H1 (cell line): ENCODE results near the gene ERICH2. TPM values are rescaled to one million over a fixed set of nuclear protein-coding genes. Genes with fewer than 3 reads are reported as not detected.
A peak's percentile ranks its signal among the peaks of the same experiment; 100 is the strongest.

ENCODE experiments used
- CTCF ChIA-PET: fragments of 300-600 bp; sonication (Branson Sonifier 250); formaldehyde crosslinking; loops from one replicate; lab custom pipeline; 2021; ENCODE audit not compliant: partially characterized antibody; lab: Charles Lee
- POLR2A ChIA-PET: fragments of 300-600 bp; sonication (Branson Sonifier 250); formaldehyde crosslinking; loops from one replicate; lab custom pipeline; 2021; ENCODE audit warnings: inconsistent platforms; ENCODE audit not compliant: partially characterized antibody; lab: Charles Lee
- DNase-seq, 2 experiments: peaks; one replicate each; pipeline versions ENCODE4 v3.0.0 to v3.0.0-alpha.2; 2010 to 2022; ENCODE audit warnings: low spot score in 2 of 2, low read depth in 1 of 2, mixed read lengths in 1 of 2
- FAIRE-seq: peaks from 2 replicates; lab custom pipeline; 2011; peaks lifted over from hg19 to GRCh38; lab: Jason Lieb, UNC
- H2AFZ ChIP-seq: 2 replicates; pipeline ENCODE4 v1.8.1; 2012; ENCODE audit warnings: low read length, inconsistent platforms
- H2AK5ac ChIP-seq: 2 replicates; pipeline ENCODE4 v1.6.1; 2013; ENCODE audit warnings: low read depth, low read length
- H2BK120ac ChIP-seq: replicated peaks from 2 replicates; pipeline ENCODE3; 2013; ENCODE audit warnings: low read depth, low read length, inconsistent platforms
- H2BK12ac ChIP-seq: 2 replicates; pipeline ENCODE4 v1.6.1; 2013; ENCODE audit warnings: low read depth, low read length
- H2BK15ac ChIP-seq: 2 replicates; pipeline ENCODE4 v1.6.1; 2013; ENCODE audit warnings: low read length
- H2BK20ac ChIP-seq: 2 replicates; pipeline ENCODE4 v1.6.1; 2013; ENCODE audit warnings: low read length
- H2BK5ac ChIP-seq: 2 replicates; pipeline ENCODE4 v1.6.1; 2013; ENCODE audit warnings: low read depth, low read length
- H3K14ac ChIP-seq: 2 replicates; pipeline ENCODE4 v1.6.1; 2013; ENCODE audit warnings: inconsistent platforms; ENCODE audit not compliant: insufficient read length
- H3K18ac ChIP-seq: 2 replicates; pipeline ENCODE4 v1.6.1; 2013; ENCODE audit warnings: low read length; ENCODE audit errors: extremely low read depth
- H3K23ac ChIP-seq: 2 replicates; pipeline ENCODE4 v1.6.1; 2013; ENCODE audit warnings: inconsistent platforms; ENCODE audit not compliant: insufficient read length
- H3K23me2 ChIP-seq: 2 replicates; pipeline ENCODE4 v1.6.1; 2013; ENCODE audit warnings: low read depth, low read length
- H3K27ac ChIP-seq: 2 replicates; pipeline ENCODE4 v1.6.1; 2011; ENCODE audit warnings: low read depth, low read length, inconsistent platforms
- H3K27me3 ChIP-seq, 4 experiments: replicated peaks in 1 of 4; 1 replicate in 1 of 4; 2 replicates in 3 of 4; pipeline versions ENCODE4 v1.6.1 to v1.8.1; 2011 to 2013; ENCODE audit warnings: low read length in 3 of 4, mild to moderate bottlenecking in 3 of 4, inconsistent platforms in 2 of 4, mixed read lengths in 2 of 4, moderate library complexity in 1 of 4; ENCODE audit not compliant: control insufficient read depth in 3 of 4, insufficient read depth in 3 of 4; ENCODE audit errors: extremely low read depth in 1 of 4
- H3K36me3 ChIP-seq, 4 experiments: 2 replicates each; pipeline versions ENCODE4 v1.6.1 to v1.8.1; 2011 to 2013; ENCODE audit warnings: mild to moderate bottlenecking in 4 of 4, low read length in 3 of 4, moderate library complexity in 2 of 4, control low read depth in 1 of 4, inconsistent platforms in 1 of 4; ENCODE audit not compliant: insufficient read depth in 4 of 4, control insufficient read depth in 2 of 4
- H3K4ac ChIP-seq: replicated peaks from 2 replicates; pipeline ENCODE3; 2013; ENCODE audit warnings: low read length, low read depth, mixed read lengths, inconsistent platforms; ENCODE audit not compliant: insufficient read length
- H3K4me1 ChIP-seq, 4 experiments: replicated peaks in 1 of 4; 1 replicate in 1 of 4; 2 replicates in 3 of 4; pipeline versions ENCODE4 v1.6.1 to v1.8.1; 2011 to 2013; ENCODE audit warnings: low read length in 3 of 4, inconsistent platforms in 2 of 4, mixed read lengths in 1 of 4; ENCODE audit not compliant: insufficient read depth in 4 of 4, control insufficient read depth in 3 of 4
- H3K4me2 ChIP-seq, 2 experiments: 2 replicates each; pipeline versions ENCODE4 v1.6.1 to v1.8.1; 2011 to 2013; ENCODE audit warnings: low read depth in 2 of 2, low read length in 2 of 2, control low read depth in 1 of 2, inconsistent platforms in 1 of 2, mild to moderate bottlenecking in 1 of 2; ENCODE audit not compliant: insufficient read depth in 1 of 2
- H3K4me3 ChIP-seq, 4 experiments: fragments of 200-600, 300-600 bp in 1 of 4; sonication (generic), shearing (Covaris generic), sonication (Bioruptor Twin) in 1 of 4; 2 replicates each; pipeline versions ENCODE4 v1.5.1 to v1.8.1; 2011 to 2016; ENCODE audit warnings: low read length in 4 of 4, low read depth in 3 of 4, control low read depth in 2 of 4, inconsistent platforms in 2 of 4, mild to moderate bottlenecking in 2 of 4, mixed read lengths in 1 of 4, moderate library complexity in 1 of 4; ENCODE audit not compliant: insufficient read depth in 2 of 4; ENCODE audit errors: extremely low read depth in 1 of 4
- H3K56ac ChIP-seq: replicated peaks from 2 replicates; pipeline ENCODE3; 2013; ENCODE audit warnings: low read depth, mild to moderate bottlenecking, mixed read lengths, low read length, inconsistent platforms; ENCODE audit not compliant: insufficient read length
- H3K79me1 ChIP-seq: 2 replicates; pipeline ENCODE4 v1.6.1; 2013; ENCODE audit warnings: low read depth, low read length, control low read depth
- H3K79me2 ChIP-seq, 2 experiments: 2 replicates each; pipeline versions ENCODE4 v1.6.1 to v1.8.1; 2012 to 2013; ENCODE audit warnings: low read length in 2 of 2, mild to moderate bottlenecking in 2 of 2, inconsistent platforms in 1 of 2; ENCODE audit not compliant: insufficient read depth in 2 of 2, control insufficient read depth in 1 of 2
- H3K9ac ChIP-seq, 4 experiments: replicated peaks in 1 of 4; 1 replicate in 1 of 4; 2 replicates in 3 of 4; pipeline versions ENCODE4 v1.6.1 to v1.8.1; 2011 to 2013; ENCODE audit warnings: low read depth in 3 of 4, low read length in 3 of 4, control low read depth in 2 of 4, mild to moderate bottlenecking in 2 of 4, moderate library complexity in 2 of 4, inconsistent platforms in 1 of 4; ENCODE audit errors: extremely low read depth in 1 of 4
- H3K9me3 ChIP-seq, 2 experiments: 2 replicates each; pipeline versions ENCODE4 v1.6.1 to v1.8.1; 2012 to 2013; ENCODE audit warnings: mild to moderate bottlenecking in 2 of 2, moderate library complexity in 2 of 2, control low read depth in 1 of 2, inconsistent platforms in 1 of 2, low read depth in 1 of 2, low read length in 1 of 2, mixed read lengths in 1 of 2; ENCODE audit not compliant: insufficient read depth in 2 of 2
- H4K20me1 ChIP-seq, 2 experiments: replicated peaks in 1 of 2; 2 replicates each; pipeline versions ENCODE3 to v1.8.1; 2011 to 2013; ENCODE audit warnings: inconsistent platforms in 2 of 2, low read length in 2 of 2, mild to moderate bottlenecking in 1 of 2; ENCODE audit not compliant: insufficient read depth in 2 of 2, control insufficient read depth in 1 of 2
- H4K5ac ChIP-seq: 2 replicates; pipeline ENCODE4 v1.6.1; 2013; ENCODE audit warnings: low read length, low read depth, mixed read lengths, inconsistent platforms; ENCODE audit not compliant: insufficient read length
- H4K8ac ChIP-seq: 2 replicates; pipeline ENCODE4 v1.8.0; 2013; ENCODE audit warnings: mild to moderate bottlenecking, moderate library complexity, low read length, inconsistent platforms; ENCODE audit not compliant: insufficient read depth; ENCODE audit errors: extremely low read depth
- H4K91ac ChIP-seq: replicated peaks from 2 replicates; pipeline ENCODE3; 2013; ENCODE audit warnings: low read length, mixed read lengths, inconsistent platforms; ENCODE audit not compliant: insufficient read length
- BRCA1 ChIP-seq: IDR thresholded peaks from 2 replicates; pipeline ENCODE4 v1.6.1; 2012; ENCODE audit warnings: low read depth, low read length, improper control_type of control experiment
- EP300 ChIP-seq, 2 experiments: IDR thresholded peaks; 1 replicate in 1 of 2; 2 replicates in 1 of 2; pipeline ENCODE4 v1.6.1; 2011 to 2012; ENCODE audit warnings: low read depth in 2 of 2, low read length in 2 of 2, mild to moderate bottlenecking in 2 of 2, borderline replicate concordance in 1 of 2, inconsistent platforms in 1 of 2, moderate library complexity in 1 of 2
- MAFK ChIP-seq: IDR thresholded peaks from 2 replicates; pipeline ENCODE4 v1.6.1; 2012; ENCODE audit warnings: low read depth, mild to moderate bottlenecking, improper control_type of control experiment, low read length
- PHF8 ChIP-seq: fragments of 200-600 bp; sonication (generic); conservative IDR thresholded peaks from 2 replicates; pipeline ENCODE4 v1.7.1; 2012; ENCODE audit warnings: low read depth, mild to moderate bottlenecking, inconsistent platforms, low read length, moderate library complexity
- SIRT6 ChIP-seq: IDR thresholded peaks from one replicate; pipeline ENCODE4 v1.7.1; 2012; ENCODE audit warnings: low read length, inconsistent platforms
- SP4 ChIP-seq: IDR thresholded peaks from 2 replicates; pipeline ENCODE4 v1.6.1; 2012; ENCODE audit warnings: low read length, inconsistent platforms
- TEAD4 ChIP-seq: IDR thresholded peaks from 2 replicates; pipeline ENCODE4 v1.6.1; 2012; ENCODE audit warnings: low read depth, low read length, inconsistent platforms, mixed read lengths
- polyA plus RNA-seq, 7 experiments: library from polyadenylated mRNA; depleted of rRNA in 3 of 7; stranded (reverse) in 5 of 7; unstranded in 2 of 7; fragments of >200 nt in 5 of 7; fragments of 200-250 nt in 2 of 7; gene quantifications; 1 replicate in 5 of 7; 2 replicates in 1 of 7; 4 replicates in 1 of 7; pipeline versions ENCODE4 v1.2.1 to v1.2.3, GENCODE V29; 2011 to 2013; ENCODE audit warnings: missing spikeins in 2 of 7, mixed read lengths in 2 of 7
- total RNA-seq: library from RNA; stranded (reverse); fragmentation: NEBNext Ultra II Directional; extraction: Animal tissue kit (Norgen Biotek cat#: 25700); gene quantifications from 2 replicates; pipeline ENCODE4 v1.2.1, GENCODE V29; 2021

The ERICH2 gene
- total and polyA plus RNA-seq, 2 of the 8 experiments (the other 6 are each of a cell fraction or from before 2014, with no cell fraction given), result 0.20 to 2.1 TPM

- Histone ChIP-seq H3K27ac (no peak overlapping the region), H3K4me3 (no peak overlapping the region), H3K18ac (no peak overlapping the region), H3K56ac (no peak overlapping the region), H3K4ac (no peak overlapping the region), H4K91ac (no peak overlapping the region), H3K4me1 (peaks cover 0 to 5% (median 2%) of the 10 kb centered on the region in 4 experiments; a peak in 4 of 7 replicates), H2AFZ (no peak overlapping the region), H3K14ac (no peak overlapping the region), H2BK5ac (no peak overlapping the region), H2BK20ac (no peak overlapping the region), H3K9me3 (no peaks in the 10 kb centered on the region), H4K8ac (no peak overlapping the region), H4K20me1 (no peaks in the 10 kb centered on the region), H3K23me2 (peaks cover 6% of the 10 kb centered on the region; the same call in 1 of the 2 replicates), H4K5ac (no peak overlapping the region), H2AK5ac (no peak overlapping the region), H3K36me3 (no peaks in the 10 kb centered on the region), H2BK120ac (no peak overlapping the region), H3K4me2 (no peak overlapping the region), H3K23ac (no peak overlapping the region), H2BK12ac (no peak overlapping the region), H3K27me3 (no peaks in the 10 kb centered on the region), H3K79me2 (no peaks in the 10 kb centered on the region), H3K79me1 (no peaks in the 10 kb centered on the region; the same call in 1 of the 2 replicates), H2BK15ac (no peak overlapping the region), H3K9ac (no peak overlapping the region)
- no peak for DNase-seq
- ChIA-PET CTCF (interaction anchor here (0.6 to 1.3 kb wide), 2 partner anchors 42 to 127 kb away, joined by 3 read pairs; no protein-coding TSS in a partner anchor), POLR2A (interaction anchor here (0.6 to 1.1 kb wide), 2 partner anchors 10 to 48 kb away, joined by 3 read pairs; no protein-coding TSS in a partner anchor)
- no peak for FAIRE-seq
- no peak for TF ChIP-seq EP300 (IDR thresholded peaks at IDR 0.05; ENCODE audit: borderline replicate concordance in 1 of 2, low read depth in 2 of 2, low read length in 2 of 2)
- TF ChIP-seq PHF8, result no peak
- TF ChIP-seq MAFK, result peak; percentile 57; the same call in 1 of the 2 replicates
- no peak for TF ChIP-seq SP4
- no peak for TF ChIP-seq BRCA1
- no peak for TF ChIP-seq TEAD4
- TF ChIP-seq SIRT6, result no peak
Measured at GRCh38 chr2:170774074-170774473, 3.9 kb downstream of the ERICH2 start.
